Measurements from ENCODE around the gene NEMP1.
A peak's percentile ranks its signal among the peaks of the same experiment; 100 is the strongest.
"Not testable (repeated sequence)": the region's sequence is repeated elsewhere in the genome, so short reads cannot be mapped to it uniquely, and the experiment has no call there.

The NEMP1 gene

DNA sequence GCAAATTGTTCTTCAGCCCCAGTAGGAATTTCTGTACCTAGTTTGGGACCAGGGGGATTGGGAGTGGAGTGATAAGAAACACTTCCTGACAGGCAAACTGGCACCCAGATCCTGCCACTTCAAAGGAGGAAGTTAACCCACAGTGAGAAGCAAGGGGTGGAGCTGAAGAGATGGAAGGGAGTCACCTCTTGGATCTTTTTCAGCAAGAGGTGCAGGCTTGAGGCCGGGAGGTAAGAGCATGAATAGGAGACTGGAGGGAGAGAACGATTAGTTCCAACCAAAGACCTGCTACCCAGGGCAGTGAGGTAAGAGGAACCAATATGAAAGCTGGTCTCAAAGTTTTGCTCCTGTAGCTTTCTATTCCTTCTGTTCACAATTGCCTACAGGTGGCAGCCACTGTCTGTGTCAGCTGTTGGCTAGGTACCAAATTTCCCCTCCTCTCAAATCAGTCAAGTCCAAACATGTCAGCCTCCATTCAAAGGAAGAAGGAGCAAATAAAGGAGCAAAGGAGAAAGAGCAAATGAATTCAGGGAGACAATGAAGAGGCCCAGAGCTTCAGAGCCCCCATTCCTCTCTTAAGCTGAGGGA lies 47.4 kb downstream of the NEMP1 start:
- TF ChIP-seq POLR2A (IDR thresholded peaks at IDR 0.05; ENCODE audit: low read depth, low read length) = no peak
- DNase-seq (ENCODE audit: insufficient read length) (no peak), FAIRE-seq (no peak)

- FAIRE-seq = no peak
- DNase-seq (ENCODE audit: insufficient read length) = no peak
- TF ChIP-seq TAF1 (IDR thresholded peaks at IDR 0.05; ENCODE audit: borderline replicate concordance, low read depth, low read length) (no peak), POLR2A (IDR thresholded peaks at IDR 0.05; ENCODE audit: low read depth, low read length) (no peak), POLR2AphosphoS5 (IDR thresholded peaks at IDR 0.05; ENCODE audit: low read depth, low read length) (no peak)
Observed at GRCh38 chr12:57029457-57029856, 49.1 kb downstream of the NEMP1 start.

- no peak for TF ChIP-seq TAF1 (IDR thresholded peaks at IDR 0.05; ENCODE audit: borderline replicate concordance, low read depth, low read length)
- no peak for TF ChIP-seq POLR2AphosphoS5 (IDR thresholded peaks at IDR 0.05; ENCODE audit: low read depth, low read length)
- FAIRE-seq (no peak), DNase-seq (ENCODE audit: insufficient read length) (no peak)
Observed at GRCh38 chr12:57027805-57028153, 50.8 kb downstream of the NEMP1 start.

GRCh38 chr12:57027011-57027804 lies 51.4 kb downstream of the NEMP1 start:
- TF ChIP-seq POLR2A (IDR thresholded peaks at IDR 0.05; ENCODE audit: low read depth, low read length) (no peak), TAF1 (IDR thresholded peaks at IDR 0.05; ENCODE audit: borderline replicate concordance, low read depth, low read length) (no peak), POLR2AphosphoS5 (IDR thresholded peaks at IDR 0.05; ENCODE audit: low read depth, low read length) (no peak)
- no peak for FAIRE-seq
- DNase-seq (ENCODE audit: insufficient read length) = no peak

- FAIRE-seq (no peak), DNase-seq (ENCODE audit: insufficient read length) (no peak)
- no peak for TF ChIP-seq POLR2A (IDR thresholded peaks at IDR 0.05; ENCODE audit: low read depth, low read length)
- no peak for TF ChIP-seq TAF1 (IDR thresholded peaks at IDR 0.05; ENCODE audit: borderline replicate concordance, low read depth, low read length)
Observed at GRCh38 chr12:57025196-57025595, 53.4 kb downstream of the NEMP1 start.

GRCh38 chr12:57022324-57022723 lies 56.3 kb downstream of the NEMP1 start:
- not testable (repeated sequence) for DNase-seq (ENCODE audit: insufficient read length); FAIRE-seq

DNA sequence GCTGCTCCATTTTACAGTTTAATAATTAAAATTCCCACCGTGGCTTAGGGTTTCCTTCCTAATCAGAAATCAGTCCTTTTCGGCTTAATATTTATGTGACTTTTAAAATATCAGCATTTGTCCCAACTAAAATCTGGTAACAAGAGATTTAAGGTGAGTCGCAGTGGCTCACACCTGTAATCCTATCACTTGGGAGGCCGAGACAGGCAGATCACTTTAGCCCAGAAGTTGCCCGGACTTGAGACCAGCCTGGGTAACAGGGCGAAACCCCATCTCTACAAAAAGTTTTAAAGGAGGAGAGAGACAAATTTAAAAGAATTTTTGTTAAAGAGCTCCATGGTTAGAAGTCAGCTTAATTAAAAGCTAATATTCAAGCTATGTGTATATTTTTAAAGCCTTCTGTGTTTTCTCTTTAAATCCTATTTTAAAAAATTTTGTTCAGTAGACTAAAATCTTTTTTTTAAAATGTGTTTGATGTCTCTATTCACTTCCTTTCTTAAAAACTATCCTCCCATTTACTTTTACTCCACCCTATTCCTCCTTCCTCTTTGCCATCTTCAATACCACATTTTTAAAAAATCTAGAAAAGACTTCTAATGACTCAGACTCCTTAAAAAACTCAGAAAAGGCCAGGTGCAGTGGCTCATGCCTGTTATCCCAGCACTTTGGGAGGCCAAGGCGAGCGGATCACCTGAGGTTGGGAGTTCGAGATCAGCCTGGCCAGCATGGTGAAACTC lies 58.4 kb downstream of the NEMP1 start:
- no peak for DNase-seq (ENCODE audit: insufficient read length)
- no peak for TF ChIP-seq TAF1 (IDR thresholded peaks at IDR 0.05; ENCODE audit: borderline replicate concordance, low read depth, low read length)
- no peak for TF ChIP-seq POLR2A (IDR thresholded peaks at IDR 0.05; ENCODE audit: low read depth, low read length)
- no peak for TF ChIP-seq POLR2AphosphoS5 (IDR thresholded peaks at IDR 0.05; ENCODE audit: low read depth, low read length)

DNA sequence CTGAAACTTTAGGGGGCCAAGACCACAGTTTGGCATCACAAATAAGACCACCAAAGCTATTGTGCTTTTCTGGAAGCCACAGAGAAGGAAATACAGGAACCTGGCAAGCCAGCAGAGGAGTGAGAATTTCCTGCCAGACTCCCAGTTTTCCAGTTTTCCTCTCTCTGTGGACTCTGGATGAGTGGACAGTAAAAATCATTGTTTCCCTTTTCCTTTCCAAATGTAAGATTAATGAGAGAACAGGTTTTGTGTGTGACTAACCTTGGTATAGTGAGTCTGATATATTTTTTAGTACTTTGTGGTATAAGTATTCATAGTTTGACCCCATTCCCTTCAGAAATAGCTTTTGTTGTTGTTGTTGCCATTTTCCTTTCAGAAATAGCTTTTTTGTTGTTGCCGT lies 59.7 kb downstream of the NEMP1 start:
- FAIRE-seq (no peak), DNase-seq (ENCODE audit: insufficient read length) (no peak)
- no peak for TF ChIP-seq POLR2AphosphoS5 (IDR thresholded peaks at IDR 0.05; ENCODE audit: low read depth, low read length)
- no peak for TF ChIP-seq POLR2A (IDR thresholded peaks at IDR 0.05; ENCODE audit: low read depth, low read length)
- no peak for TF ChIP-seq TAF1 (IDR thresholded peaks at IDR 0.05; ENCODE audit: borderline replicate concordance, low read depth, low read length)

More for the DNA sequence above, 58.4 kb downstream of the NEMP1 start:
- no peak for FAIRE-seq

DNA sequence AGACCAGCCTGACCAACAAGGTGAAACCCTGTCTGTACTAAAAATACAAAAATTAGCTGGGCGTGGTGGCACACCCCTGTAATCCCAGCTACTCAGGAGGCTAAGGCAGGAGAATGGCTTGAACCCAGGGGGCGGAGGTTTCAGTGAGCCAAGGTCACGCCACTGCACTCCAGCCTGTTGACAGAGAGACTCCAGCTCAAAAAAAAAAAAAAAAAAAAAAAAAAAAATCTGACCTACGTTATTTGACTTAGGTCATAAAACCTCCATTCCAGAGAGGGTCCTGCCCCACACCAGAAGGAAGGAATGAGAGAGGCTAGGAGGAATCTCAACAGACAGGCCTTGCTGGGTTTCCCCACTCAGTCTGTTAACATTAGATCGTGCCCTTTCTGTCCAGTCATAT lies 60.2 kb downstream of the NEMP1 start:
- not testable (repeated sequence) for FAIRE-seq; DNase-seq (ENCODE audit: insufficient read length)

- TF ChIP-seq POLR2A (IDR thresholded peaks at IDR 0.05; ENCODE audit: low read depth, low read length) = no peak
- TF ChIP-seq POLR2AphosphoS5 (IDR thresholded peaks at IDR 0.05; ENCODE audit: low read depth, low read length) = no peak
- no peak for TF ChIP-seq TAF1 (IDR thresholded peaks at IDR 0.05; ENCODE audit: borderline replicate concordance, low read depth, low read length)
- FAIRE-seq = no peak
- DNase-seq (ENCODE audit: insufficient read length) = no peak
Observed at GRCh38 chr12:57016348-57016747, 62.2 kb downstream of the NEMP1 start, which contains the start of gene TAC3. Gene TAC3, minus strand, starts transcription at chr12:57016529. Its CDS starts 732 bp downstream, at chr12:57015797.

- DNase-seq (ENCODE audit: insufficient read length) (no peak), FAIRE-seq (peak; percentile 76)
- TF ChIP-seq POLR2AphosphoS5 (IDR thresholded peaks at IDR 0.05; ENCODE audit: low read depth, low read length) = no peak
- no peak for TF ChIP-seq POLR2A (IDR thresholded peaks at IDR 0.05; ENCODE audit: low read depth, low read length)
Observed at GRCh38 chr12:57012600-57013465, 65.8 kb downstream of the NEMP1 start.

Measured in GM12892 (cell line).